Keratinocyte (primary cell): ENCODE results near the gene MAP1LC3B. TPM values are rescaled to one million over a fixed set of nuclear protein-coding genes. Genes with fewer than 3 reads are reported as not detected.

Experiments
- DNase-seq: peaks from one replicate; pipeline ENCODE4 v3.0.0-alpha.2; 2011; ENCODE audit warnings: low read depth, missing footprints, low spot score
- FAIRE-seq: peaks from 2 replicates; lab custom pipeline; 2011; peaks lifted over from hg19 to GRCh38; lab: Jason Lieb, UNC
- H2AFZ ChIP-seq: 2 replicates; pipeline ENCODE4 v1.6.0; 2012; ENCODE audit warnings: low read length, control low read depth, inconsistent platforms; ENCODE audit not compliant: control insufficient read depth
- H3K27ac ChIP-seq: 2 replicates; pipeline ENCODE4 v1.5.1; 2011; ENCODE audit warnings: low read length; ENCODE audit not compliant: control insufficient read depth, insufficient read depth
- H3K27me3 ChIP-seq: 3 replicates; pipeline ENCODE4 v1.6.0; 2011; ENCODE audit warnings: low read length; ENCODE audit not compliant: control insufficient read depth, insufficient read depth; ENCODE audit errors: extremely low read depth
- H3K36me3 ChIP-seq, 2 experiments: 2 replicates in 1 of 2; 3 replicates in 1 of 2; pipeline ENCODE4 v1.5.1; 2011; ENCODE audit warnings: low read length in 2 of 2, mild to moderate bottlenecking in 1 of 2; ENCODE audit not compliant: control insufficient read depth in 2 of 2, insufficient read depth in 2 of 2; ENCODE audit errors: extremely low read depth in 1 of 2
- H3K4me1 ChIP-seq: 3 replicates; pipeline ENCODE4 v1.5.1; 2011; ENCODE audit warnings: low read length; ENCODE audit not compliant: control insufficient read depth, insufficient read depth; ENCODE audit errors: extremely low read depth
- H3K4me2 ChIP-seq: 3 replicates; pipeline ENCODE4 v1.6.0; 2011; ENCODE audit warnings: low read depth, low read length; ENCODE audit not compliant: control insufficient read depth, insufficient read depth; ENCODE audit errors: extremely low read depth
- H3K4me3 ChIP-seq, 3 experiments: fragments of 200-600 bp in 1 of 3; sonication (generic) in 1 of 3; 2 replicates in 2 of 3; 3 replicates in 1 of 3; pipeline ENCODE4 v1.5.1; 2011 to 2016; ENCODE audit warnings: low read length in 3 of 3, mild to moderate bottlenecking in 3 of 3, control low read depth in 2 of 3, inconsistent platforms in 1 of 3, low read depth in 1 of 3, mixed read lengths in 1 of 3, mixed run types in 1 of 3, moderate library complexity in 1 of 3; ENCODE audit not compliant: control insufficient read depth in 2 of 3, insufficient read depth in 2 of 3; ENCODE audit errors: extremely low read depth in 1 of 3
- H3K79me2 ChIP-seq: 2 replicates; pipeline ENCODE4 v1.6.0; 2012; ENCODE audit warnings: low read length; ENCODE audit not compliant: control insufficient read depth, insufficient read depth
- H3K9ac ChIP-seq: 3 replicates; pipeline ENCODE4 v1.6.0; 2011; ENCODE audit warnings: low read length; ENCODE audit not compliant: control insufficient read depth, insufficient read depth; ENCODE audit errors: extremely low read depth
- H3K9me1 ChIP-seq: 3 replicates; pipeline ENCODE4 v1.6.0; 2011; ENCODE audit warnings: low read length; ENCODE audit not compliant: control insufficient read depth, insufficient read depth; ENCODE audit errors: extremely low read depth
- H3K9me3 ChIP-seq: 2 replicates; pipeline ENCODE4 v1.5.1; 2012; ENCODE audit warnings: low read depth, low read length; ENCODE audit not compliant: control insufficient read depth
- H4K20me1 ChIP-seq: 3 replicates; pipeline ENCODE4 v1.6.0; 2011; ENCODE audit warnings: low read length; ENCODE audit not compliant: control insufficient read depth, insufficient read depth; ENCODE audit errors: extremely low read depth
- CTCF ChIP-seq, 3 experiments: IDR thresholded peaks in 1 of 3; conservative IDR thresholded peaks in 1 of 3; optimal IDR thresholded peaks in 1 of 3; 2 replicates in 2 of 3; 3 replicates in 1 of 3; pipeline versions ENCODE3 to v1.5.1; 2011; ENCODE audit warnings: low read length in 3 of 3, mild to moderate bottlenecking in 3 of 3, moderate library complexity in 2 of 3, control low read depth in 1 of 3, inconsistent platforms in 1 of 3; ENCODE audit not compliant: insufficient read depth in 2 of 3; ENCODE audit errors: extremely low read depth in 1 of 3
- EZH2 ChIP-seq: IDR thresholded peaks from one replicate; pipeline ENCODE4 v1.6.1; 2012; ENCODE audit warnings: inconsistent platforms, mild to moderate bottlenecking, low read length, moderate library complexity
- dilution Hi-C: fragments of 300-500 bp; cut with MboI; formaldehyde crosslinking; loops from one replicate; pipeline ENCODE4 v1.7.0; 2020; ENCODE audit warnings: low sequenced_read_pairs; ENCODE audit not compliant: extremely low pct_ligation_motif_present
- polyA plus RNA-seq, 5 experiments: library from polyadenylated mRNA; depleted of rRNA in 3 of 5; stranded (reverse) in 3 of 5; stranded (forward) in 1 of 5; unstranded in 1 of 5; fragments of >200 nt; gene quantifications; 1 replicate in 1 of 5; 2 replicates in 3 of 5; 3 replicates in 1 of 5; pipeline versions ENCODE4 v1.2.1 to v1.2.3, GENCODE V29; 2011 to 2012; ENCODE audit warnings: missing spikeins in 2 of 5, low read depth in 1 of 5, low replicate concordance in 1 of 5

MAP1LC3B gene
- polyA plus RNA-seq, 1 donor (not counting 4 experiments of a cell fraction or from before 2014, with no cell fraction given), result 50.3 TPM

DNA sequence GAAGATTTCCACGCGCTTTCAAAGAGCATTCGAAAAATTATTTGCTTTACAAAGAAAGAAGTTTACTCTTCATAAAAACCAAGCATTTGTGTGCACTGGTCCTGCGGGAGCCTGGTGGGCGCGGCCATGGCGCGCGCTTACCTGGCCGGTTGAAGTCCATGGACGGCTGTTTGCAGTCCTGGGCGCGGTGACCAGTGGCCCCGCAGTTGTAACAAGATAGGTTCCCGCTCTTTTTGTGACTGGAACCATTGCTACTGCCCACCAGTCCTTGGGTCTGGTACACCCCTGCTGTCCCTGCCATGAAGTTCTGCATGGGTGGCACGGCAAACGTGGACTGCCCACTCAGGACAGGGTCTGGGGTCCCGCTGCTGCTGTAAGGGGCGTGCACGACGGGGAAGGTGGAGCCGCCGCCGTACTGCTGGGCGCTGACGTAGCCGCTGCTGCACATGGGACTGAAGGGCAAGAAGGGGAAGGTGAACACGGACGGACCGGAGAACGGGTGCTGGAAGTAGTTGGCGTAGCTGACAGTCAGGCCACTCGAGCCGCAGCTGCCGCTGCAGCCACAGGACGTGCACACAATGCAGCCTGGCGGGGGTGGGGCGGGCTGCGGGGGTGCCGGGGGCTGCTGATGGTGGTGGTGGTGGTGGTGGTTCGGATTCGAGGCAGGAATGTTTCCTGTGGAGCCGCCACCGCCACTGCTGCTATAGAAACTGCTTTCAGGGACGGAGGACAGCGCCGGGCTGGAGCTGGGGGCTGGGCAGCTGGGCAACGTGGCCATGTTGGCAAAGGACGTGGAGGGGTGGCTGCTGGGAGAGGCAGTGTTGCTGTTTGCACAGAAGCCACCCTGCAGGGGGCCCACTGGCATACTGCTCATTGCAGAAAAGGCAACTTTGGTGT, 19.5 kb downstream of the MAP1LC3B start:
- no peak overlapping the region for H3K4me2 ChIP-seq
- no peak for TF ChIP-seq EZH2
- no peak for TF ChIP-seq CTCF (optimal IDR thresholded peaks at IDR 0.05 in 1 of 3, IDR thresholded peaks at IDR 0.05 in 1 of 3, conservative IDR thresholded peaks at IDR 0.05 in 1 of 3; ENCODE audit: extremely low read depth in 1 of 3, insufficient read depth in 2 of 3, low read length in 3 of 3)
- H3K9ac ChIP-seq, result no peak overlapping the region
- H3K27me3 ChIP-seq, result no peaks in the 10 kb centered on the region
- H3K9me1 ChIP-seq, result no peaks in the 10 kb centered on the region
- dilution Hi-C loops, result no loop called here
- FAIRE-seq (no peak), DNase-seq (no peak)
- H4K20me1 ChIP-seq, result no peaks in the 10 kb centered on the region
- no peaks in the 10 kb centered on the region for H3K4me1 ChIP-seq
- no peaks in the 10 kb centered on the region for H3K9me3 ChIP-seq
- no peak overlapping the region for H3K27ac ChIP-seq
- H3K4me3 ChIP-seq, result no peak overlapping the region
- H3K36me3 ChIP-seq, result peaks cover 14 to 19% of the 10 kb centered on the region in 2 experiments
- H3K79me2 ChIP-seq, result no peaks in the 10 kb centered on the region
- no peak overlapping the region for H2AFZ ChIP-seq

DNA sequence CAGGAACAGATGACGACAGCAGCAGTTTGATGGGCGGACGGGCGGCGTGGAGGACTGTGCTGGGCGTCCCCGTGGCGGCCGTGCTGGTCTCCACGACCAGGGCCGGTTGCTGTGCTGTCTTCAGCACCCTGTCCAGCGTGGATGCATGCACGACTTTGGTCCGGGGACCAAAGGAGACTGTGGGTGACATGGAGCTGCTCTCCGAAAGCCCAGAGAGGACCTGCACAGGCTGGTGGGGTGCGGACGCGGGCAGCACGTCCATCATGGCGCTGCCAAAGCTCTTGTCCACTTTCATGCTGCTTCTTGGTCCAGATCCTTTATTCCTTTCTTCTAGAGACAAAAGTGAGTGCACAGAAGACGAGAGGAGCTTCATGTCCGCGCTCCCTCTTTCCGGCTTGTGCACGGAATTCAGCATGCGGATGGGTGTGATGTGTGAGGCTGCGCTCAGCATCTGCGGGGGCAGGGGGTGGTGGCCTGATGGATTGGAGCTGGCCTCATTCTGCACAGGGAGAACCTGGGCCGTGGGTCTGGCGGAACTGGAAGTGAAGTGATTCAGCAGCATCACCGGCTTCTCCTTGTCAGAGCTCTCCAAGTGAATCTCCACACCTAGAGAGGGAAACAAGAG, 20.3 kb downstream of the MAP1LC3B start:
- FAIRE-seq (no peak), DNase-seq (no peak)
- Histone ChIP-seq H3K9ac (no peak overlapping the region), H3K9me1 (no peaks in the 10 kb centered on the region), H3K36me3 (peaks cover 14 to 22% of the 10 kb centered on the region in 2 experiments), H3K4me2 (no peak overlapping the region), H3K27ac (no peak overlapping the region), H3K27me3 (no peaks in the 10 kb centered on the region), H4K20me1 (no peaks in the 10 kb centered on the region), H3K79me2 (no peaks in the 10 kb centered on the region), H2AFZ (no peak overlapping the region), H3K4me1 (no peaks in the 10 kb centered on the region), H3K9me3 (no peaks in the 10 kb centered on the region), H3K4me3 (no peak overlapping the region)
- dilution Hi-C loops, result no loop called here
- no peak for TF ChIP-seq EZH2
- no peak for TF ChIP-seq CTCF (optimal IDR thresholded peaks at IDR 0.05 in 1 of 3, IDR thresholded peaks at IDR 0.05 in 1 of 3, conservative IDR thresholded peaks at IDR 0.05 in 1 of 3; ENCODE audit: extremely low read depth in 1 of 3, insufficient read depth in 2 of 3, low read length in 3 of 3)
